OCI-LY1 (cell line): ENCODE data around the gene EDC4.
A peak's percentile ranks its signal among the peaks of the same experiment; 100 is the strongest.

ENCODE experiments used
- H2AFZ ChIP-seq: fragments of 200-600 bp; sonication (generic), shearing (Covaris generic); 2 replicates; pipeline ENCODE4 v1.6.0; 2014; ENCODE audit warnings: antibody characterized with exemption, mild to moderate bottlenecking, low read length
- H3F3A ChIP-seq: fragments of 200-600 bp; sonication (generic), shearing (Covaris generic); 2 replicates; pipeline ENCODE4 v1.6.0; 2014; ENCODE audit warnings: mild to moderate bottlenecking, antibody characterized with exemption, low read length, moderate library complexity; ENCODE audit not compliant: insufficient read depth
- H3K27ac ChIP-seq: fragments of 200-600 bp; sonication (generic); 2 replicates; pipeline ENCODE4 v1.5.1; 2014; ENCODE audit warnings: low read length, mixed run types, mild to moderate bottlenecking, low read depth; ENCODE audit not compliant: poor library complexity, severe bottlenecking
- H3K27me3 ChIP-seq: fragments of 200-600 bp; sonication (generic); 2 replicates; pipeline ENCODE4 v1.6.0; 2014; ENCODE audit warnings: antibody characterized with exemption, mild to moderate bottlenecking, low read length, moderate library complexity; ENCODE audit not compliant: insufficient read depth
- H3K36me3 ChIP-seq: fragments of 200-600 bp; sonication (generic); 2 replicates; pipeline ENCODE4 v1.6.1; 2014; ENCODE audit warnings: mild to moderate bottlenecking, antibody characterized with exemption, low read length, moderate library complexity, mixed read lengths; ENCODE audit not compliant: insufficient read depth
- H3K4me1 ChIP-seq: fragments of 200-600 bp; sonication (generic); 2 replicates; pipeline ENCODE4 v1.5.1; 2014; ENCODE audit warnings: mild to moderate bottlenecking, low read length, moderate library complexity; ENCODE audit not compliant: insufficient read depth, severe bottlenecking
- H3K4me2 ChIP-seq: fragments of 200-600 bp; sonication (generic), shearing (Covaris generic); 2 replicates; pipeline ENCODE4 v1.6.1; 2014; ENCODE audit warnings: low read length
- H3K4me3 ChIP-seq: fragments of 200-600 bp; sonication (generic); 2 replicates; pipeline ENCODE4 v1.5.1; 2014; ENCODE audit warnings: low read length, low read depth, mild to moderate bottlenecking, mixed read lengths; ENCODE audit not compliant: poor library complexity, severe bottlenecking
- H3K79me2 ChIP-seq: fragments of 200-600 bp; shearing (Covaris generic); 2 replicates; pipeline ENCODE4 v1.6.1; 2016; ENCODE audit warnings: mixed run types, low read length, mixed read lengths; ENCODE audit not compliant: insufficient read depth
- H3K9ac ChIP-seq: fragments of 200-600 bp; sonication (generic), shearing (Covaris generic); 2 replicates; pipeline ENCODE4 v1.6.1; 2014; ENCODE audit warnings: mild to moderate bottlenecking, low read length, mixed read lengths
- H3K9me2 ChIP-seq: fragments of 200-600 bp; sonication (generic), shearing (Covaris generic); 2 replicates; pipeline ENCODE4 v1.6.1; 2014; ENCODE audit warnings: low read depth, mild to moderate bottlenecking, low read length, mixed read lengths
- H3K9me3 ChIP-seq: fragments of 200-600 bp; shearing (Covaris generic); 2 replicates; pipeline ENCODE4 v1.6.1; 2014; ENCODE audit warnings: low read length, mixed read lengths
- H4K20me1 ChIP-seq: fragments of 200-600 bp; sonication (generic), shearing (Covaris generic); 2 replicates; pipeline ENCODE4 v1.6.0; 2016; ENCODE audit warnings: mild to moderate bottlenecking, low read length; ENCODE audit not compliant: insufficient read depth
- EZH2 ChIP-seq: fragments of 200-600 bp; sonication (generic), shearing (Covaris generic); IDR thresholded peaks from 2 replicates; pipeline ENCODE4 v1.8.0; 2017; ENCODE audit warnings: borderline replicate concordance, mixed run types, mild to moderate bottlenecking, antibody characterized with exemption, low read length, moderate library complexity, mixed read lengths
- TF ChIP-seq, protein P1 (sequence below): fragments of 200-600 bp; sonication (generic), shearing (Covaris generic); IDR thresholded peaks from 2 replicates; pipeline ENCODE4 v1.5.1; 2017; ENCODE audit warnings: mild to moderate bottlenecking, antibody characterized with exemption, low read length, moderate library complexity, mixed read lengths

EDC4 gene

GRCh38 chr16:67864594-67864993 lies 8.3 kb upstream of the EDC4 start:
- Histone ChIP-seq H3K79me2 (peaks cover 29% of the 10 kb centered on the region), H4K20me1 (no peaks in the 10 kb centered on the region), H3F3A (no peaks in the 10 kb centered on the region), H2AFZ (no peak overlapping the region), H3K9ac (no peak overlapping the region), H3K27ac (no peak overlapping the region), H3K9me2 (no peaks in the 10 kb centered on the region), H3K9me3 (no peaks in the 10 kb centered on the region), H3K4me2 (no peak overlapping the region), H3K4me1 (no peaks in the 10 kb centered on the region), H3K36me3 (peaks cover 73% of the 10 kb centered on the region), H3K4me3 (no peak overlapping the region), H3K27me3 (no peaks in the 10 kb centered on the region)
- no peak for TF ChIP-seq EZH2
- TF ChIP-seq, protein P1, sequence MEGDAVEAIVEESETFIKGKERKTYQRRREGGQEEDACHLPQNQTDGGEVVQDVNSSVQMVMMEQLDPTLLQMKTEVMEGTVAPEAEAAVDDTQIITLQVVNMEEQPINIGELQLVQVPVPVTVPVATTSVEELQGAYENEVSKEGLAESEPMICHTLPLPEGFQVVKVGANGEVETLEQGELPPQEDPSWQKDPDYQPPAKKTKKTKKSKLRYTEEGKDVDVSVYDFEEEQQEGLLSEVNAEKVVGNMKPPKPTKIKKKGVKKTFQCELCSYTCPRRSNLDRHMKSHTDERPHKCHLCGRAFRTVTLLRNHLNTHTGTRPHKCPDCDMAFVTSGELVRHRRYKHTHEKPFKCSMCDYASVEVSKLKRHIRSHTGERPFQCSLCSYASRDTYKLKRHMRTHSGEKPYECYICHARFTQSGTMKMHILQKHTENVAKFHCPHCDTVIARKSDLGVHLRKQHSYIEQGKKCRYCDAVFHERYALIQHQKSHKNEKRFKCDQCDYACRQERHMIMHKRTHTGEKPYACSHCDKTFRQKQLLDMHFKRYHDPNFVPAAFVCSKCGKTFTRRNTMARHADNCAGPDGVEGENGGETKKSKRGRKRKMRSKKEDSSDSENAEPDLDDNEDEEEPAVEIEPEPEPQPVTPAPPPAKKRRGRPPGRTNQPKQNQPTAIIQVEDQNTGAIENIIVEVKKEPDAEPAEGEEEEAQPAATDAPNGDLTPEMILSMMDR: no peak

- H3F3A ChIP-seq: no peaks in the 10 kb centered on the region
- H2AFZ ChIP-seq: no peak overlapping the region
- H3K4me3 ChIP-seq: no peak overlapping the region
- H3K36me3 ChIP-seq: peaks cover 76% of the 10 kb centered on the region
- TF ChIP-seq, protein P1: peak; percentile 47; the same call in 1 of the 2 replicates
- TF ChIP-seq EZH2: no peak
- no peaks in the 10 kb centered on the region for H3K9me3 ChIP-seq
- no peaks in the 10 kb centered on the region for H3K27me3 ChIP-seq
- no peaks in the 10 kb centered on the region for H3K4me1 ChIP-seq
- no peak overlapping the region for H3K9ac ChIP-seq
- H3K27ac ChIP-seq: no peak overlapping the region
- H4K20me1 ChIP-seq: no peaks in the 10 kb centered on the region
- no peak overlapping the region for H3K4me2 ChIP-seq
- H3K9me2 ChIP-seq: no peaks in the 10 kb centered on the region
- peaks cover 29% of the 10 kb centered on the region for H3K79me2 ChIP-seq
Observed at GRCh38 chr16:67865318-67865717, 7.5 kb upstream of the EDC4 start.

DNA sequence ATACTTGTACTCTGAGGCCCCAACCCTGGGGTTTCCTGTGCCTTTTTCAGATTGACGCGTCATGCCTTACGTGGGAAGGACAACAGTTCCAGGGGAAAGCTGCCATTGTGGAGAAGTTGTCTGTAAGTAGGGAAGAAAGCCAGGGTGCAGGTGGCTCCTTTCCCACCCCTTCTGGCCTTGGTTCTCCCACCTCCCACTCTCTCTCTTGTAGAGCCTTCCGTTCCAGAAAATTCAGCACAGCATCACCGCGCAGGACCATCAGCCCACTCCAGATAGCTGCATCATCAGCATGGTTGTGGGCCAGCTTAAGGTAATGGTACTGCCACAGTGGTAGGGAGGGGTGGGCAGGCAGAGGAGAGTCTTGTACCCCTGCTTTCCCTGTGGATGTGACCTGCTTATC lies 4.6 kb upstream of the EDC4 start:
- TF ChIP-seq EZH2: no peak
- TF ChIP-seq, protein P1: no peak
- Histone ChIP-seq H3F3A (no peaks in the 10 kb centered on the region), H3K4me3 (no peak overlapping the region), H3K9me3 (no peaks in the 10 kb centered on the region), H3K9ac (no peak overlapping the region), H3K27me3 (no peaks in the 10 kb centered on the region), H3K27ac (no peak overlapping the region), H3K79me2 (peaks cover 3% of the 10 kb centered on the region), H4K20me1 (no peaks in the 10 kb centered on the region), H3K4me2 (no peak overlapping the region), H3K4me1 (peaks cover 7% of the 10 kb centered on the region), H2AFZ (no peak overlapping the region), H3K9me2 (no peaks in the 10 kb centered on the region), H3K36me3 (peaks cover 69% of the 10 kb centered on the region)
